BLaER1 treated with 17β-estradiol and CSF1 and Interleukin-3, amounts not matched to agents 10 nM and 100 nM (cell line): ENCODE data around the gene RIC8A.

Experiments
- H3K27ac ChIP-seq, 11 experiments: shearing (Covaris generic); formaldehyde crosslinking; 2 replicates each; pipeline ENCODE4 v1.8.1; 2022
- H3K27me3 ChIP-seq, 11 experiments: shearing (Covaris generic); formaldehyde crosslinking; 2 replicates each; pipeline ENCODE4 v1.8.1; 2022
- H3K36me3 ChIP-seq, 11 experiments: shearing (Covaris generic); formaldehyde crosslinking; 2 replicates each; pipeline ENCODE4 v1.8.1; 2022
- H3K4me1 ChIP-seq, 10 experiments: shearing (Covaris generic); formaldehyde crosslinking; 2 replicates each; pipeline ENCODE4 v1.8.1; 2022
- H3K4me2 ChIP-seq, 11 experiments: shearing (Covaris generic); formaldehyde crosslinking; 2 replicates each; pipeline ENCODE4 v1.8.1; 2022
- H3K4me3 ChIP-seq, 10 experiments: shearing (Covaris generic); formaldehyde crosslinking; 2 replicates each; pipeline ENCODE4 v1.8.1; 2022
- H3K9ac ChIP-seq, 11 experiments: shearing (Covaris generic); formaldehyde crosslinking; 2 replicates each; pipeline ENCODE4 v1.8.1; 2022
- H3K9me3 ChIP-seq, 11 experiments: shearing (Covaris generic); formaldehyde crosslinking; replicated peaks in 1 of 11; 2 replicates each; pipeline ENCODE4 v1.8.1; 2022
- H4K20me1 ChIP-seq, 11 experiments: shearing (Covaris generic); formaldehyde crosslinking; 2 replicates each; pipeline ENCODE4 v1.8.1; 2022
- Cebpa-rat ChIP-seq, 11 experiments: shearing (Covaris generic); IDR thresholded peaks; 2 replicates each; pipeline ENCODE4 v1.8.1; 2022

RIC8A gene

GRCh38 chr11:196786-197731 is 10.4 kb upstream of the RIC8A start:
- TF ChIP-seq Cebpa-rat (IDR thresholded peaks at IDR 0.05) = no peak
- Histone ChIP-seq H3K36me3 (peaks cover 0 to 14% (median 6%) of the 10 kb centered on the region in 11 experiments; a peak in 10 of 22 replicates), H3K4me2 (no peak overlapping the region), H3K27ac (no peak overlapping the region), H3K4me3 (no peak overlapping the region), H4K20me1 (peaks cover 0 to 53% (median 9%) of the 10 kb centered on the region in 11 experiments; a peak in 10 of 22 replicates), H3K27me3 (no peaks in the 10 kb centered on the region; a peak in 1 of 22 replicates), H3K9me3 (no peaks in the 10 kb centered on the region), H3K9ac (no peak overlapping the region), H3K4me1 (peaks cover 7 to 18% (median 13%) of the 10 kb centered on the region in 10 experiments; a peak in 19 of 20 replicates)

- Histone ChIP-seq H3K9me3 (no peaks in the 10 kb centered on the region), H3K27ac (no peak overlapping the region), H3K9ac (no peak overlapping the region), H3K36me3 (peaks cover 0 to 18% (median 10%) of the 10 kb centered on the region in 11 experiments; a peak in 13 of 22 replicates), H3K27me3 (no peaks in the 10 kb centered on the region; a peak in 1 of 22 replicates), H4K20me1 (peaks cover 3 to 60% (median 16%) of the 10 kb centered on the region in 11 experiments; a peak in 15 of 22 replicates), H3K4me2 (no peak overlapping the region), H3K4me1 (peaks cover 5 to 21% (median 17%) of the 10 kb centered on the region in 10 experiments; a peak in 17 of 20 replicates), H3K4me3 (no peak overlapping the region)
- TF ChIP-seq Cebpa-rat (IDR thresholded peaks at IDR 0.05) = no peak
Measured at GRCh38 chr11:197741-198235, 9.7 kb upstream of the RIC8A start.

- Histone ChIP-seq H3K4me1 (peaks cover 5 to 26% (median 22%) of the 10 kb centered on the region in 10 experiments; a peak in 17 of 20 replicates), H3K9ac (no peak overlapping the region), H3K9me3 (no peaks in the 10 kb centered on the region), H3K27ac (no peak overlapping the region), H3K36me3 (peaks cover 4 to 24% (median 13%) of the 10 kb centered on the region in 11 experiments; a peak in 18 of 22 replicates), H3K4me2 (no peak overlapping the region), H3K27me3 (no peaks in the 10 kb centered on the region; a peak in 1 of 22 replicates), H4K20me1 (peaks cover 8 to 65% (median 21%) of the 10 kb centered on the region in 11 experiments; a peak in 18 of 22 replicates), H3K4me3 (no peak overlapping the region)
- no peak for TF ChIP-seq Cebpa-rat (IDR thresholded peaks at IDR 0.05)
Measured at GRCh38 chr11:198236-198806, 9.2 kb upstream of the RIC8A start.

- peaks cover 12 to 31% (median 21%) of the 10 kb centered on the region in 11 experiments for H3K36me3 ChIP-seq
- no peak for TF ChIP-seq Cebpa-rat (IDR thresholded peaks at IDR 0.05)
- H3K9me3 ChIP-seq = no peaks in the 10 kb centered on the region
- peaks cover 5 to 34% (median 27%) of the 10 kb centered on the region in 10 experiments; a peak in 18 of 20 replicates for H3K4me1 ChIP-seq
- H3K27me3 ChIP-seq = no peaks in the 10 kb centered on the region
- no peak overlapping the region for H3K4me3 ChIP-seq
- no peak overlapping the region for H3K9ac ChIP-seq
- H3K27ac ChIP-seq = no peak overlapping the region
- H4K20me1 ChIP-seq = peaks cover 8 to 73% (median 29%) of the 10 kb centered on the region in 11 experiments; a peak in 19 of 22 replicates
- no peak overlapping the region for H3K4me2 ChIP-seq
Measured at GRCh38 chr11:199004-199581, 8.4 kb upstream of the RIC8A start.

- Histone ChIP-seq H3K36me3 (peaks cover 19 to 38% (median 28%) of the 10 kb centered on the region in 11 experiments), H3K9me3 (no peaks in the 10 kb centered on the region), H3K4me3 (no peak overlapping the region), H3K27me3 (no peaks in the 10 kb centered on the region), H3K4me1 (peaks cover 5 to 41% (median 34%) of the 10 kb centered on the region in 10 experiments; a peak in 19 of 20 replicates), H3K9ac (no peak overlapping the region), H3K27ac (no peak overlapping the region), H4K20me1 (peaks cover 10 to 80% (median 36%) of the 10 kb centered on the region in 11 experiments; a peak in 19 of 22 replicates), H3K4me2 (no peak overlapping the region)
- no peak for TF ChIP-seq Cebpa-rat (IDR thresholded peaks at IDR 0.05)
Measured at GRCh38 chr11:199782-200181, 7.7 kb upstream of the RIC8A start.

GRCh38 chr11:200224-201003 is 7.1 kb upstream of the RIC8A start:
- no peak for TF ChIP-seq Cebpa-rat (IDR thresholded peaks at IDR 0.05)
- H3K27ac ChIP-seq = no peak overlapping the region

GRCh38 chr11:201966-202365 is 5.5 kb upstream of the RIC8A start:
- H3K36me3 ChIP-seq = peaks cover 31 to 51% (median 40%) of the 10 kb centered on the region in 11 experiments

More at GRCh38 chr11:200224-201003, 7.1 kb upstream of the RIC8A start:
- peaks cover 25 to 45% (median 34%) of the 10 kb centered on the region in 11 experiments for H3K36me3 ChIP-seq
- no peaks in the 10 kb centered on the region for H3K27me3 ChIP-seq
- peaks cover 12 to 47% (median 41%) of the 10 kb centered on the region in 10 experiments for H3K4me1 ChIP-seq
- no peak overlapping the region for H3K4me3 ChIP-seq
- H4K20me1 ChIP-seq = peaks cover 16 to 86% (median 42%) of the 10 kb centered on the region in 11 experiments; a peak in 19 of 22 replicates
- H3K9me3 ChIP-seq = no peaks in the 10 kb centered on the region
- no peak overlapping the region for H3K4me2 ChIP-seq
- H3K9ac ChIP-seq = no peak overlapping the region

More at GRCh38 chr11:201966-202365, 5.5 kb upstream of the RIC8A start:
- Histone ChIP-seq H3K4me2 (peak overlapping the region in 8 of 11 experiments; percentile 1 to 64 (median 52); a peak in 14 of 22 replicates), H3K4me3 (no peak overlapping the region), H3K27ac (peak overlapping the region in 6 of 11 experiments; percentile 19 to 38 (median 32); a peak in 9 of 22 replicates), H3K27me3 (no peaks in the 10 kb centered on the region), H4K20me1 (peaks cover 31 to 98% (median 57%) of the 10 kb centered on the region in 11 experiments; a peak in 19 of 22 replicates), H3K4me1 (peaks cover 23 to 58% (median 52%) of the 10 kb centered on the region in 10 experiments), H3K9ac (peak overlapping the region in 6 of 11 experiments; percentile 3 to 37 (median 15); a peak in 4 of 22 replicates), H3K9me3 (no peaks in the 10 kb centered on the region)
- no peak for TF ChIP-seq Cebpa-rat (IDR thresholded peaks at IDR 0.05)
